ENCODE results near the gene MRPL50. TPM values are rescaled to one million over a fixed set of nuclear protein-coding genes. Genes with fewer than 3 reads are reported as not detected.

Gene MRPL50
- 10 to 100 TPM; 14.8 to 17.7 (median 16.3) TPM for polyA plus RNA-seq (ENCODE audit: insufficient read length in 10 of 10)
- long read RNA-seq, donor 1, transcript MRPL50-201 (2 exons, 3,332 nt), result major isoform, 22 of 22 reads
- long read RNA-seq, donor 1, partial matches to known transcripts, result 0 of 22 reads
- long read RNA-seq, donor 1, other reads (novel, unspliced or antisense), result 0 of 22 reads
- long read RNA-seq, donor 2, transcript MRPL50-201 (2 exons, 3,332 nt), result major isoform, 21 of 21 reads
- long read RNA-seq, donor 2, partial matches to known transcripts, result 0 of 21 reads
- long read RNA-seq, donor 2, other reads (novel, unspliced or antisense), result 0 of 21 reads
- long read RNA-seq, donor 3, result 0 reads
- long read RNA-seq, donor 4, transcript MRPL50-201 (2 exons, 3,332 nt), result major isoform, 13 of 13 reads
- long read RNA-seq, donor 4, partial matches to known transcripts, result 0 of 13 reads
- long read RNA-seq, donor 4, other reads (novel, unspliced or antisense), result 0 of 13 reads
- long read RNA-seq, donor 5, transcript MRPL50-201 (2 exons, 3,332 nt), result major isoform, 29 of 29 reads
- long read RNA-seq, donor 5, partial matches to known transcripts, result 0 of 29 reads
- long read RNA-seq, donor 5, other reads (novel, unspliced or antisense), result 0 of 29 reads
- long read RNA-seq, donor 6, transcript MRPL50-201 (2 exons, 3,332 nt), result major isoform, 20 of 20 reads
- long read RNA-seq, donor 6, partial matches to known transcripts, result 0 of 20 reads
- long read RNA-seq, donor 6, other reads (novel, unspliced or antisense), result 0 of 20 reads
- long read RNA-seq, donor 7, transcript MRPL50-201 (2 exons, 3,332 nt), result major isoform, 14 of 14 reads
- long read RNA-seq, donor 7, partial matches to known transcripts, result 0 of 14 reads
- long read RNA-seq, donor 7, other reads (novel, unspliced or antisense), result 0 of 14 reads
- long read RNA-seq, donor 8, transcript MRPL50-201 (2 exons, 3,332 nt), result major isoform, 10 of 10 reads
- long read RNA-seq, donor 8, partial matches to known transcripts, result 0 of 10 reads
- long read RNA-seq, donor 8, other reads (novel, unspliced or antisense), result 0 of 10 reads
- long read RNA-seq, donor 9, partial matches to known transcripts, result 0 of 3 reads
- long read RNA-seq, donor 9, other reads (novel, unspliced or antisense), result 0 of 3 reads

- peak; percentile 99 to 100 (median 100) for DNase-seq
Measured at GRCh38 chr9:101398068-101398929, at the start of gene MRPL50, which contains the start of gene ZNF189. TSS of gene MRPL50 (minus strand) at chr9:101398618. CDS start at chr9:101398592, 26 bp downstream. TSS of gene ZNF189 (plus strand) at chr9:101398851. CDS start at chr9:101399157, 306 bp downstream.

DNA sequence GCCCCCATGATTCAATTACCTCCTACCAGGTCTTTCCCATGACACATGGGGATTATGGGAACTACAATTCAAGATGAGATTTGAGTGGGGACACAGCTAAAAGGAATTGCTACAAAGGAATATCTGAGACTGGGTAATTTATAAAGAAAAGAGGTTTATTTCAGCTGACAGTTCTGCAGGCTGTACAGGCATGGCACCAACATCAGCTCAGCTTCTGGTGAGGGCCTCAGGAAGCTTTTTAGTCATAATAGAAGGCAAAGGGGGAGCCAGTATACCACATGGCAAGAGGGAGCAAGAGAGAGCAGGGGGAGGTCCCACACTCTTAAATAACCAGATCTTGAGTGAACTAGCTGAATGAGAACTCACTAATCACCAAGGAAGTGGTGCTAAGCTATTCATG lies 48.3 kb upstream of the MRPL50 start:
- no peak for DNase-seq

- no peak for DNase-seq
Measured at GRCh38 chr9:101445353-101446029, 47.1 kb upstream of the MRPL50 start.

DNA sequence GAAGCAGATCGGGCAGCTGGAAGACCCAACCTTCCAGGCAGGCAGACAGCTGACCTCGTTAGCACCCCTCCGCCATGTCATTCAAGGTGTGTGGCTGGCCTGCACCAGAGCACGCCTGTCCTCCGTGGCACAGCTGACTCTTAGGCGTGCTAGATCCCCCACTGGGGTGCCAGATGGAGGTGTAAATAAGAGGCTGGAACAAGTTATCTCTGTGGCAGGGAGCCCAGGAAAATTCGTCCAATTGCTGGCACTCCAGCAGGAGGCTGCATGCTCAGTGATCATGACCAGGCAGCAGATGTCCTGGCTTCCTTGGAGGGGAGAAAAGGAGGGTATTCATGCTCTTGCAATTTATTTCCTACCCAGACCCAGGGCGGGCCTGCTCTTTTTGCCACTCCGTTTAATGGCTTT lies 45.0 kb upstream of the MRPL50 start:
- DNase-seq, result peak; percentile 6 to 24 (median 22)

- no peak for DNase-seq
Measured at GRCh38 chr9:101442736-101443135, 44.3 kb upstream of the MRPL50 start.

GRCh38 chr9:101442318-101442717 lies 43.9 kb upstream of the MRPL50 start:
- DNase-seq, result no peak

DNA sequence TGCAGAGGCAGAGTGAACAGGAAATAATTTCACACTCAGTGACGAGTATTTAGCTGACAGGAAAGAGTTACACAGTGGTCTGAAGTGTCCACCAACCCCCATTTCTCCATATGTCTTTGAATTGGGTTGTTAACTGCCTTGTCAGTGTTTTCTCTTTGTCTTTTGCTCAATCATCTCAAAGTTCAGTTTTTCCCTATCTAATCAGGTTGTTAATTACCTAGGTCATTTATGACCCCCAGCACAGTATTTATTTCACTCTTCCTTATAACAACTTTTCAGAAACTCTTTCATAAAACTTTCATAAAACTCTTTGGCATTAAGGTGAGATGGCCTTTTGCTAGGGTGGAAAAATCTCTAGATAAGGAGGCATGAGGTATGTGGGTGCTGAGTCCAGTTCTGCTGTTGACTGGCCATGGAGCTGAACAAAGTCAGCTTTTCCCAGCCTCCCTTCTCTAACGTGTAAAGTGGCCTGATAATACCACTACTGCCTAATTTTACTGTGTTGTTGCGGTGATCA lies 42.4 kb upstream of the MRPL50 start:
- no peak for DNase-seq

- DNase-seq, result no peak
Measured at GRCh38 chr9:101438523-101438922, 40.1 kb upstream of the MRPL50 start.

GRCh38 chr9:101437806-101438232 lies 39.4 kb upstream of the MRPL50 start:
- DNase-seq, result no peak

DNA sequence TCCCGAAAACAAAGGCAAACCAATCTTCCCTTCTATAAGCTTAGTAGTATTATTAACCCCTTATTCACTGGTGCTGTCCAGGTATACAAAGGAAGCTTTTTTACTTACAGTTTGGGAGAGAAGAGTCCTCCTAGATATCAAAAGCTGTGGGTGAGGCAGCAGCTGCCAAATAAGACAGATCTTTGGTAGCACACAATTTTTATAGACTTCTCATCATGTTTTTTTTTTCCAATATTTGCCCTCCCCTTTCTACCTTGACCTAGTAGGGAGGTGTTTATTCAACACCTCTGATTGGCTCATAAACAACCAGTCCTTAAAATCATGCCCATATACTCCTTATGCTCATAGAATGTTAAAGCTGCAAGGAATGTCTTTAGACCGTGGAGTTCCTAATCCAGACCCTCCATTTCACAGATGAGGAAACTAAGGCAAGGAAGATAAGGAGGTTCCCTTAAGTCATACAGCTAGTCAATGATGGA lies 37.2 kb upstream of the MRPL50 start, which contains the start of gene ALDOB:
Gene ALDOB (minus strand): TSS at position 174 of the 479 bp plus-strand sequence. CDS start 4,887 bp downstream, outside the sequence.
- no peak for DNase-seq

- no peak for DNase-seq
Measured at GRCh38 chr9:101434998-101435397, 36.6 kb upstream of the MRPL50 start.

GRCh38 chr9:101433229-101433628 lies 34.8 kb upstream of the MRPL50 start:
- no peak for DNase-seq

GRCh38 chr9:101432740-101433139 lies 34.3 kb upstream of the MRPL50 start:
- no peak for DNase-seq

DNA sequence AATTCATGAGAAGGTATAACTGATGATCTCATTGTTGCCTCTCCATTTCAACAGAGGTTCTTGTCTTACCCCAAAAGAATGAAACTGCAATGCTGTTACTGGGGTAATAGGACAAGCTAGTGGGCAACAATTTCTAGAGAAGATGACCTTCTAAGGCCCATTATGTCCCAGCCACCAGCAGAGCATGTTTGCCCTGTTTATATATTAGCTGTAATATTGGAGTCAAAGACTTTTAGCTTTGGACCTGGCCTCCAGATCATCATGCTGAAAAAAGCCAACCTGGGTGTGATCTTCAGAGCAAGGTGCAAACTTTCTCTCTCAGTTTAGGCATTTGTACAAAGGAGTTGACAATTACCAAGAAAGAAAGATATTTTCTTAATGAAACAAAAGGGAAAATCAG lies 33.8 kb upstream of the MRPL50 start:
- no peak for DNase-seq

GRCh38 chr9:101429736-101430135 lies 31.3 kb upstream of the MRPL50 start:
- no peak for DNase-seq

- no peak for DNase-seq
Measured at GRCh38 chr9:101428909-101429308, 30.5 kb upstream of the MRPL50 start.

DNA sequence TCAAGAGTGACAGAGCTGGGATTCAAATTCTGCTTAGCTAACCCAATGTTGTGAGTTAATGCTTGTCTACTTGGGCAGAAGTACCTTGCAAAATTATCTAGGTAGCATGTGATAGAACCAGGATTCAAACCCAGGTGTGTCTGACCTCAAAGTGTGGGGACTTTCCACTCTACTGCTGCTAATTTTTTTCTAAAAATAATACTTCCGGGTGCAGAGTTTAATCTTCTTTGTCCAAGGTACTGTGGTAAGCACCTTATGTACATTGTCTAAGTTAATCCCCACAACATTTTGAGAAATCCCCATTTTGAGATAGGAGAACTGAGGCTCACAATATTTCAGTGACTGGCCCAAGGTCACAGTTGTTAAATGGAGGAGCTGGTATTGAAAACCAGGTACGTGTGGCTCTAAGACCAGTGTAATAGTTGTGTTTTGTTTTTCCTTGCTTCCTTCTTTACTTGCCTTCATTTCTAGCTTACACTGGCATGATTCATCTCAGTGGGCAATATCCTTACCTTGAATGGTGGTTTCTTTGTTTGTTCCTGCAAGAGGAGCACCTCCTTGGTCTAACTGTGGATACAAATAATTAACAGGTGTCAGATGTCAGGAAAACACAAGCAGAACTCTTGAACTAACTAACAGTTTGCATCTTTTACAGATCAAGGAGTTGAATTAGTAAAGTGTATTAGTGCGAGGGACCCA lies 29.7 kb upstream of the MRPL50 start:
- no peak for DNase-seq

DNA sequence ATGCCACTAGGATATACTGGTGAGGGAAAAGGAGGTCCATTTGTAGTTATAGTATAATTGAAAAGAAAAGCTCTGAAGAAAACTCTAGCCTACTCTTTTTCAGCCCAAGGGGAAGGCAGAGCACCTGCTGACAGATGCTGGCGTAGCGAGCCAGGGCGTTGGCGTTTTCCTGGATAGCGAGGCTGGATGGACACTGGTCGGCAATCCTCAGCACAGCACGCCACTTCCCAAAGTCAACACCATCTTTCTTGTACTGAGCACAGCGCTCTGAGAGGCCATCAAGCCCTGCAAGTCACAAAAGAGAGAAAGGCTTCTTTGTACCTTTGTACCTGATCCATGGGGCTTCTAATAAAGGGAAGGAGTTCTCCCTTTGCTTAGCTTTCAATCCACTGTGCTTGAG lies 28.9 kb upstream of the MRPL50 start:
- no peak for DNase-seq

GRCh38 chr9:101421653-101422065 lies 23.2 kb upstream of the MRPL50 start:
- no peak for DNase-seq

Measured in muscle of back (tissue), 13 donors.